ENCODE measurements around the gene TSTD1. TPM values are rescaled to one million over a fixed set of nuclear protein-coding genes. Genes with fewer than 3 reads are reported as not detected.
"Not testable (repeated sequence)": the region's sequence is repeated elsewhere in the genome, so short reads cannot be mapped to it uniquely, and the experiment has no call there.

The TSTD1 gene
- polyA plus RNA-seq, 2 donors, result 92.4 to 117 TPM

DNA sequence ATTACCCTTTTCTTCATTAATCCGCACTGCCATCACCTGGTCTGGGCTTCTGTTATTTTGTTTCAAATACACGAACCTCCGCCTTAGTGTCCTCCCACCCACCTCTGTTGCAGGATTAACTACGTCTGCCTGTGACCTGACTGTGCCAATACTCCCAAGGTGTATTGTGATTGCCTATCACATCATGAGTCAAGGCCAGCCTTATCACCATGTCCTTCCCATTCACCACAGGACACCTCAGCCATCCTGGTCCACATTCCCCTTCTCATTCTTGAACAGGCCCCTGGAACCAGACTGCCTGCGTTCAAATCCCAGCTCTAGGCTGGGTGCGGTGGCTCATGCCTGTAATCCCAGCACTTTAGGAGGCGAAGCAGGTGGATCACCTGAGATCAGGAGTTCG lies 32.2 kb downstream of the TSTD1 start:
- H3K4me3 ChIP-seq (ENCODE audit: low read depth in 1 of 2, low read length in 2 of 2), result no peak overlapping the region
- no peaks in the 10 kb centered on the region for H3K9me3 ChIP-seq (ENCODE audit: control insufficient read depth in 2 of 2, insufficient read depth in 1 of 2, low read depth in 1 of 2, low read length in 1 of 2)
- no peaks in the 10 kb centered on the region for H3K27me3 ChIP-seq (ENCODE audit: control insufficient read depth in 1 of 2, insufficient read depth in 2 of 2, low read length in 2 of 2)
- H3K4me1 ChIP-seq (ENCODE audit: control insufficient read depth in 2 of 2, insufficient read depth in 2 of 2, low read length in 1 of 2), result no peaks in the 10 kb centered on the region
- 86 to 87% methylated on average over 8 of the region's 8 CpGs for WGBS, 2 donors
- no peak overlapping the region for H3K27ac ChIP-seq (ENCODE audit: low read depth in 2 of 2, low read length in 1 of 2)
- peaks cover 0 to 3% of the 10 kb centered on the region in 2 donors for H3K36me3 ChIP-seq (ENCODE audit: control insufficient read depth in 2 of 2, insufficient read depth in 2 of 2, low read length in 1 of 2)

DNA sequence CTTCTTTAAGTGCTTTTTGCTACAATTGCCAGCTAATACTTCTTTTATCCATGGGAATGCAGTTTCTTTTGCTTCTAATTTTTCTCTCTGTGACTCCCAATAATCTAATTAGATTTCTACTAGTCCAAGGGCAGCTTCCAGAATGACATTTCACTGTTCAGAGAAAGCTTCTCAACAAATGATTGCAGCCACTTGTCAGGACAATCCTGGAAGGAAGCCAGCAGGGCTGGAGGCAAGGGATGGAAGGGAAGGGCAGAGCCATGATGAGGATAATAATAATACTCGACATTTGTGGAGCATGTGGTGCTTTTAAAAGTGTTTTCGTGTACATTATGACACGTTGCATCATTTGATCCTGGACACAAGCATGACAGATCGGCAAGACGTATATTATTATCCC lies 37.2 kb downstream of the TSTD1 start:
- Histone ChIP-seq H3K27me3 (ENCODE audit: control insufficient read depth in 1 of 2, insufficient read depth in 2 of 2, low read length in 2 of 2) (no peaks in the 10 kb centered on the region), H3K27ac (ENCODE audit: low read depth in 2 of 2, low read length in 1 of 2) (no peak overlapping the region), H3K9me3 (ENCODE audit: control insufficient read depth in 2 of 2, insufficient read depth in 1 of 2, low read depth in 1 of 2, low read length in 1 of 2) (no peaks in the 10 kb centered on the region), H3K4me3 (ENCODE audit: low read depth in 1 of 2, low read length in 2 of 2) (no peak overlapping the region), H3K36me3 (ENCODE audit: control insufficient read depth in 2 of 2, insufficient read depth in 2 of 2, low read length in 1 of 2) (peaks cover 8 to 35% of the 10 kb centered on the region in 2 donors), H3K4me1 (ENCODE audit: control insufficient read depth in 2 of 2, insufficient read depth in 2 of 2, low read length in 1 of 2) (no peaks in the 10 kb centered on the region)
- WGBS, 2 donors, result 43 to 55% methylated on average over 5 of the region's 5 CpGs

DNA sequence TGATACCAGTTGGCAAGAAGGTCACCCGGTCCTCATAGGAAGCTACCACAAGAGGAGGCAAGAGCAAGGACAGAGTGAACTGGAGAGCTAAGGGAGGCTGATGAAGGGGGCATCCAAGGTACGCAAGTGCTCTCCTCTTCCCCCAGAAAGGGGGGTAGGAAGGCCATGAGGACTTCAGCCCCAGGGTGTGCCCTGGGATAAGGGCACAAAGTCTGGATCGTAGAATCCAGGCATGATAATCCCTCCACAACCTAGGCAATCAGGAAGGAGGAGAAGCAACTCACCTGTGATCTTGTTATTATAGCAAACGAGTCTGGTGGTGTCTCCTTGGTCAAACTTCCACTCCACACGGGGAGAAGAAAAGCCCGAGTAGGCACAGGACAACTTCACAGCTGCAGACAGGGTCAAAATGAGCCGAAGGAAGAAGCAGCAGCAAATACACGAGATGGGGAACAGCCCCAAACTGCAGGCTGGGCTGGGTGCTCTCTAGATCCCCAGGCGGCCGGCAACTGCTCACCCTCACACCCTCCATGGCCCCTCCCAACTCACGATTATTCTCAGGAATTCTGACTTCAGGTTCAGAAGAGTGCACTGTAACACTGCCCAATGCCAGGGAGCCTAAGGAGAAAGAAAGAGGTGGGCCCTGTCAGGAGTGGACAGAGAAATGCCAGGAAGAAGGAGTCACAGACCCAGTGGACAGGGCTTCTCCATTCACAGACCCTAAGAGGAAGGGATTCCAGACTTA lies 37.9 kb downstream of the TSTD1 start:
- no peaks in the 10 kb centered on the region for H3K27me3 ChIP-seq (ENCODE audit: control insufficient read depth in 1 of 2, insufficient read depth in 2 of 2, low read length in 2 of 2)
- no peak overlapping the region for H3K4me3 ChIP-seq (ENCODE audit: low read depth in 1 of 2, low read length in 2 of 2)
- H3K27ac ChIP-seq (ENCODE audit: low read depth in 2 of 2, low read length in 1 of 2), result no peak overlapping the region
- no peaks in the 10 kb centered on the region for H3K9me3 ChIP-seq (ENCODE audit: control insufficient read depth in 2 of 2, insufficient read depth in 1 of 2, low read depth in 1 of 2, low read length in 1 of 2)
- 76 to 79% methylated on average over 11 of the region's 11 CpGs for WGBS, 2 donors
- H3K36me3 ChIP-seq (ENCODE audit: control insufficient read depth in 2 of 2, insufficient read depth in 2 of 2, low read length in 1 of 2), result peaks cover 8 to 35% of the 10 kb centered on the region in 2 donors
- no peaks in the 10 kb centered on the region for H3K4me1 ChIP-seq (ENCODE audit: control insufficient read depth in 2 of 2, insufficient read depth in 2 of 2, low read length in 1 of 2)

DNA sequence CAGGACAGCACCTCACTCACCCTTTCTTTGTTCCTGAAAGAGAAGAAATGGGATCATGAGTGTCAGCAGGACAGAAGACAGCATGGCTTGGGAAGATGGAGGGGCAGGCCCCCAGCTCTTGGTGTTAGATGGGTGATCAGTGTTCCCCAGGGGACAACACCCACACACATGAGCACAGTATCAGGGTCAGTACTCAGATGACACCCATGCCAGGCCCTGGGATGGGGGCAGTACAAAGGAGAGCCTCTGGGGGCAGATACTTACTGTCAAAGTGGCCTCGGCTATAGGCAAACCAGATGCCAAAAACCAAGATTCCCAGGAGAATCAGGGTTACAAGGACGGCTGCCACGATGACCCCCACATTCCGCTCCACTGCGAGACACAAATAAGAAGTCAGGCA lies 39.4 kb downstream of the TSTD1 start:
- no peak overlapping the region for H3K27ac ChIP-seq (ENCODE audit: low read depth in 2 of 2, low read length in 1 of 2)
- H3K4me3 ChIP-seq (ENCODE audit: low read depth in 1 of 2, low read length in 2 of 2), result no peak overlapping the region
- H3K36me3 ChIP-seq (ENCODE audit: control insufficient read depth in 2 of 2, insufficient read depth in 2 of 2, low read length in 1 of 2), result peaks cover 8 to 35% of the 10 kb centered on the region in 2 donors
- no peaks in the 10 kb centered on the region for H3K4me1 ChIP-seq (ENCODE audit: control insufficient read depth in 2 of 2, insufficient read depth in 2 of 2, low read length in 1 of 2)
- 88 to 94% methylated on average over 5 of the region's 5 CpGs for WGBS, 2 donors
- no peaks in the 10 kb centered on the region for H3K9me3 ChIP-seq (ENCODE audit: control insufficient read depth in 2 of 2, insufficient read depth in 1 of 2, low read depth in 1 of 2, low read length in 1 of 2)
- no peaks in the 10 kb centered on the region for H3K27me3 ChIP-seq (ENCODE audit: control insufficient read depth in 1 of 2, insufficient read depth in 2 of 2, low read length in 2 of 2)

DNA sequence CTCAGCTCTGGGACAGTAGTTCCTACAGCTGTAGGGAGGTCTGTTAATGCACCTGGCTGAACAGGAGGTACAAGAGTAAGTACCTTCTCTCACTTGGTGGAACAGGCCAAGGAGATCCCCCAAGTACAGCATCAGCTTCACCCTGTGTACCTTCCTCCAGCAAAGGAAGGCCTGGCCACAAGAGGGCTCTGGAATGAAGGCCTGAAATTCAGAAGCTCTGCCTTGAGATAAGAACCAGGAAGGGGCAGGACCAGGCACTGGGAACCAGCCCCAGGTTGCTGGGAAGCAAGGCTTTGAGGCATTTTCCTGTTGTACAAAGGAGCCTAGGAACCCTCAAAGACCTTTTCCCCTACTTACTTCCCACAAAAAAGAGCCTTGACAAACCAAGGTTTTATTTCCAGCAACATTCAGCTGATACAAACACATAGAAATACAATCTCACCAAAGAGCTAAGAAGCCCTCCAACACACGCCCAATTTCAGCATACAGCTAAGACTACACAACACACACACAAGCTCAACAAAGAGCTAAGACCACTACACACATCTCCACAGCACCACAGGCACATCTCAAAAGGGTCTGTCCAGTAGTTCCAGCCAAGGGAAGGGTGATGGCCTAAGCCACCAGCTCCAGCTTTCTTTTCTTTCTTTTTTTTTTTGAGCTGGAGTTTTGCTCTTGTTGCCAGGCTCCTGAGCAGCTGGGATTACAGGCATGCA lies 41.3 kb downstream of the TSTD1 start:
- 74 to 84% methylated on average over 1 of the region's 1 CpG for WGBS, 2 donors
- Histone ChIP-seq H3K9me3 (ENCODE audit: control insufficient read depth in 2 of 2, insufficient read depth in 1 of 2, low read depth in 1 of 2, low read length in 1 of 2) (no peaks in the 10 kb centered on the region), H3K36me3 (ENCODE audit: control insufficient read depth in 2 of 2, insufficient read depth in 2 of 2, low read length in 1 of 2) (peaks cover 8 to 35% of the 10 kb centered on the region in 2 donors), H3K4me3 (ENCODE audit: low read depth in 1 of 2, low read length in 2 of 2) (no peak overlapping the region), H3K27ac (ENCODE audit: low read depth in 2 of 2, low read length in 1 of 2) (peak overlapping the region; percentile 50 to 80), H3K4me1 (ENCODE audit: control insufficient read depth in 2 of 2, insufficient read depth in 2 of 2, low read length in 1 of 2) (no peaks in the 10 kb centered on the region), H3K27me3 (ENCODE audit: control insufficient read depth in 1 of 2, insufficient read depth in 2 of 2, low read length in 2 of 2) (no peaks in the 10 kb centered on the region)

DNA sequence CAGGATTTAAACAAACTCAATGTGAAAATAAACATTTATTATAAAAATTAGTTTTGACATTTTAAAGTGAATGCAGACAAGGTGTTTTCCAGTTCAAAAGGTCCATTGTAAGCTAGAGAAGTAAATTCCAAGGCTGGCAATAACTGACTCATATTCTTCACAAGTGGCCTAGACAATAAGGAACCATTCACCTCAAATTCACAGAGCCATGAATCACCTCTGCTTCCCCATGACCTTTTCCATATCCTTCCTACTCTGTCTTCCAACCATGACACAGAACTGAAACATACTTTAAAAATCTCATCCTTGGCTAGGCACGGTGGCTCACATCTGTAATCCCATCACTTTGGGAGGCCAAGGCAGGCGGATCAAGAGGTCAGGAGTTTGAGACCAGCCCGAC lies 42.6 kb downstream of the TSTD1 start:
- Histone ChIP-seq H3K27ac (ENCODE audit: low read depth in 2 of 2, low read length in 1 of 2) (no peak overlapping the region), H3K36me3 (ENCODE audit: control insufficient read depth in 2 of 2, insufficient read depth in 2 of 2, low read length in 1 of 2) (peaks cover 8 to 32% of the 10 kb centered on the region in 2 donors), H3K9me3 (ENCODE audit: control insufficient read depth in 2 of 2, insufficient read depth in 1 of 2, low read depth in 1 of 2, low read length in 1 of 2) (no peaks in the 10 kb centered on the region), H3K4me3 (ENCODE audit: low read depth in 1 of 2, low read length in 2 of 2) (no peak overlapping the region), H3K4me1 (ENCODE audit: control insufficient read depth in 2 of 2, insufficient read depth in 2 of 2, low read length in 1 of 2) (no peaks in the 10 kb centered on the region), H3K27me3 (ENCODE audit: control insufficient read depth in 1 of 2, insufficient read depth in 2 of 2, low read length in 2 of 2) (no peaks in the 10 kb centered on the region)
- 66 to 80% methylated on average over 3 of the region's 3 CpGs for WGBS, 2 donors

DNA sequence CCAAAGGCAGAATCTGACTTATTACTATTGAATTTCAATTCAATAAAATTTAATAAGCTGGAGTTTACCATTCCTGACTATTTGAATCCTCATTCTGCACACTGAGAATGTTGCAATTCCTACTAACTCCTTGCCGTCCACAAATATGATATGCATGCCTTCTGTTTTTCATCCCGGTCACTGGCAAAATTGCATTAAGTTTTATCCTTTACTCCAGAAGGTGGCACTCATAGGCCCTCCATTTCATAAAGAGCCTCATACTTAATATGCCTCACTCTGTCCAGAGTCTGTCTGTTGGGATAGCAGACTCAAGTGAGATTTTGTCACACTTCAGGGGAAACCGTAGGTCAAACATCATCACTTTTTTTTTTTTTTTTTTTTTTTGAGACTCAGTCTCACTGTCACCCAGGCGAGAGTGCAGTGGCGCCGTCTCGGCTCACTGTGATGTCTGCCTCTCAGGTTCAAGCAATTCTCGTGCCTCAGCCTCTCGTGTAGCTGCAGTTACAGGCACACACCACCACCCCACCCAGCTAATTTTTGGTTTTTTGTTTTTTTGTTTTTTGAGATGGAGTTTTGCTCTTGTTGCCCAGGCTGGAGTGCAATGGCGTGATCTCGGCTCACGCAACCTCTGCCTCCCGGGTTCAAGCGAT lies 45.1 kb downstream of the TSTD1 start:
- peaks cover 0 to 7% of the 10 kb centered on the region in 2 donors for H3K36me3 ChIP-seq (ENCODE audit: control insufficient read depth in 2 of 2, insufficient read depth in 2 of 2, low read length in 1 of 2)
- H3K9me3 ChIP-seq (ENCODE audit: control insufficient read depth in 2 of 2, insufficient read depth in 1 of 2, low read depth in 1 of 2, low read length in 1 of 2), result no peaks in the 10 kb centered on the region
- no peak overlapping the region for H3K4me3 ChIP-seq (ENCODE audit: low read depth in 1 of 2, low read length in 2 of 2)
- H3K27ac ChIP-seq (ENCODE audit: low read depth in 2 of 2, low read length in 1 of 2), result no peak overlapping the region
- no peaks in the 10 kb centered on the region for H3K27me3 ChIP-seq (ENCODE audit: control insufficient read depth in 1 of 2, insufficient read depth in 2 of 2, low read length in 2 of 2)
- 76 to 77% methylated on average over 14 of the region's 14 CpGs for WGBS, 2 donors
- H3K4me1 ChIP-seq (ENCODE audit: control insufficient read depth in 2 of 2, insufficient read depth in 2 of 2, low read length in 1 of 2), result no peaks in the 10 kb centered on the region

DNA sequence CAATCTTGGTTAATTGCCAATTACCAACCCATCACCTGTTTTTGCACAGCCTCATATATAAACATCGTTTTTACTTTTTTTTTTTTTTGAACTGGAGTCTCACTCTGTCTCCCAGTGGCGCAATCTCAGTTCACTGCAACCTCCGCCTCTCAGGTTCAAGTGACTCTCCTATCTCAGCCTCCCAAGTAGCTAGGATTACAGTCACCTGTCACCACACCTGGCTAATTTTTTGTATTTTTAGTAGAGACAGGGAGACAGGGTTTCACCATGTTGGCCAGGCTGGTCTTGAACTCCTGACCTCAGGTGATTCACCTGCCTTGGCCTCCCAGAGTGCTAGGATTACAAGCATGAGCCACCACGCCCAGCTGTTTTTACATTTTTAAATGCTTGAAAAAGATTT lies 46.7 kb downstream of the TSTD1 start:
- peak overlapping the region in 1 of 2 donors; percentile 59 for H3K27ac ChIP-seq (ENCODE audit: low read depth in 2 of 2, low read length in 1 of 2)
- not testable (repeated sequence) for H3K36me3 ChIP-seq (ENCODE audit: control insufficient read depth in 2 of 2, insufficient read depth in 2 of 2, low read length in 1 of 2); H3K9me3 ChIP-seq (ENCODE audit: control insufficient read depth in 2 of 2, insufficient read depth in 1 of 2, low read depth in 1 of 2, low read length in 1 of 2); H3K4me3 ChIP-seq (ENCODE audit: low read depth in 1 of 2, low read length in 2 of 2); H3K4me1 ChIP-seq (ENCODE audit: control insufficient read depth in 2 of 2, insufficient read depth in 2 of 2, low read length in 1 of 2); H3K27me3 ChIP-seq (ENCODE audit: control insufficient read depth in 1 of 2, insufficient read depth in 2 of 2, low read length in 2 of 2)
- 79 to 85% methylated on average over 4 of the region's 4 CpGs for WGBS, 2 donors
